SH-SY5Y (cell line): ENCODE data around the gene ASIC5.

Source experiments
- GATA2 ChIP-seq: IDR thresholded peaks from 2 replicates; pipeline ENCODE4 v1.6.1; 2011; ENCODE audit warnings: mild to moderate bottlenecking, low read depth, low read length
- GATA3 ChIP-seq: IDR thresholded peaks from 2 replicates; pipeline ENCODE4 v1.6.1; 2011; ENCODE audit warnings: low read depth, mild to moderate bottlenecking, low read length, moderate library complexity

GRCh38 chr4:155903453-155903852 is 37.4 kb upstream of the ASIC5 start, which contains the start of gene TDO2:
- no peak for TF ChIP-seq GATA2
- no peak for TF ChIP-seq GATA3
